Spleen (tissue), 11 donors: Measurements from ENCODE around the gene ENTPD1. TPM values are rescaled to one million over a fixed set of nuclear protein-coding genes. Genes with fewer than 3 reads are reported as not detected.

Source experiments
- DNase-seq: peaks from one replicate; pipeline ENCODE4 v3.0.0-alpha.2; 2020
- H3K27ac ChIP-seq, 8 donors: fragments of 200-600 bp; sonication (generic) in 7 of 8; 1 replicate in 4 of 8; 2 replicates in 4 of 8; pipeline versions ENCODE4 v1.5.0 to v1.8.0; 2016 to 2021; ENCODE audit warnings: inconsistent platforms in 4 of 8, mild to moderate bottlenecking in 4 of 8, moderate library complexity in 1 of 8
- H3K27me3 ChIP-seq, 7 donors: fragments of 200-600 bp; sonication (generic) in 6 of 7; replicated peaks in 1 of 7; 1 replicate in 4 of 7; 2 replicates in 3 of 7; pipeline versions ENCODE4 v1.5.0 to v1.8.0; 2016 to 2021; ENCODE audit warnings: inconsistent platforms in 3 of 7, mild to moderate bottlenecking in 1 of 7
- H3K36me3 ChIP-seq, 6 donors: fragments of 200-600 bp; sonication (generic) in 5 of 6; 1 replicate in 4 of 6; 2 replicates in 2 of 6; pipeline versions ENCODE4 v1.5.0 to v1.8.0; 2016 to 2021; ENCODE audit warnings: inconsistent platforms in 2 of 6
- H3K4me1 ChIP-seq, 6 donors: fragments of 200-600 bp; sonication (generic) in 5 of 6; 1 replicate in 3 of 6; 2 replicates in 3 of 6; pipeline versions ENCODE4 v1.5.0 to v1.8.0; 2016 to 2021; ENCODE audit warnings: inconsistent platforms in 3 of 6
- H3K4me3 ChIP-seq, 8 donors: fragments of 200-600 bp; sonication (generic) in 7 of 8; 1 replicate in 4 of 8; 2 replicates in 4 of 8; pipeline versions ENCODE4 v1.5.0 to v1.8.0; 2016 to 2021; ENCODE audit warnings: inconsistent platforms in 4 of 8, mild to moderate bottlenecking in 4 of 8, moderate library complexity in 2 of 8
- H3K9me3 ChIP-seq, 8 donors: fragments of 200-600 bp; sonication (generic) in 7 of 8; 1 replicate in 4 of 8; 2 replicates in 4 of 8; pipeline versions ENCODE4 v1.5.0 to v1.8.0; 2016 to 2021; ENCODE audit warnings: inconsistent platforms in 4 of 8
- CTCF ChIP-seq, 11 experiments: fragments of 200-600 bp in 7 of 11; fragments of 450-650 bp in 4 of 11; sonication (generic) in 4 of 11; IDR thresholded peaks in 8 of 11; conservative IDR thresholded peaks in 3 of 11; 1 replicate in 7 of 11; 2 replicates in 4 of 11; pipeline versions ENCODE4 v1.4.0 to v1.8.0; 2016 to 2021; ENCODE audit warnings: antibody characterized with exemption in 11 of 11, inconsistent platforms in 4 of 11, mild to moderate bottlenecking in 1 of 11
- POLR2A ChIP-seq, 3 donors: fragments of 450-650 bp; IDR thresholded peaks; one replicate each; pipeline ENCODE4 v1.5.1; 2017; ENCODE audit warnings: antibody characterized with exemption in 3 of 3, mild to moderate bottlenecking in 1 of 3
- POLR2AphosphoS5 ChIP-seq, 3 donors: sonication (generic); formaldehyde crosslinking; IDR thresholded peaks; one replicate each; pipeline ENCODE4 v1.5.1; 2017; ENCODE audit warnings: antibody characterized with exemption in 3 of 3
- WGBS, 5 donors: extraction: QIAGEN DNeasy Blood & Tissue Kit in 3 of 5; methylation state at CpG; one replicate each; pipeline versions ENCODE4 v1.1.5 to v1.1.7; 2013 to 2018; 5-methylcytosine and 5-hydroxymethylcytosine counted together
- intact Hi-C: fragments of 100-400 bp; cut with DNase I; formaldehyde crosslinking; loops from one replicate; pipeline ENCODE4 v1.15.0; 2023; ENCODE audit warnings: low total_unique reads
- polyA plus RNA-seq, 3 donors: library from polyadenylated mRNA; stranded (reverse); fragments of 200-250 nt; gene quantifications; one replicate each; pipeline ENCODE4 v1.2.1, GENCODE V29; 2013
- total RNA-seq, 7 donors: library from RNA; depleted of rRNA in 3 of 7; stranded (reverse); fragments of >200 nt in 3 of 7; fragmentation: NEBNext Ultra II Directional in 4 of 7; extraction: Animal tissue kit (Norgen Biotek cat#: 25700) in 4 of 7; gene quantifications; one replicate each; pipeline versions ENCODE4 v1.1.0 to v1.2.1, GENCODE V29; 2016 to 2021
- donor health status: healthy with polysubstance abuse.
- donor health status: DM: no; HTN: no; CAD: no; lungs with moderate emphysema.
- donor health status: DM: no; HTN: no; CAD: no.
- donor health status: Bipolar disorder and iron deficiency.
- donor health status: healthy.
- donor health status: DM: no; HTN: no; CAD: no.
- donor health status: DM: yes; HTN: yes; CAD: no.

The ENTPD1 gene
- total and polyA plus RNA-seq, 10 donors = 14.1 to 92.9 (median 62.9) TPM

- WGBS, 5 donors = 50 to 74% (median 56%) methylated on average over 2 of the region's 2 CpGs
- H3K4me1 ChIP-seq = peaks cover 0 to 62% (median 34%) of the 10 kb centered on the region in 6 donors
- intact Hi-C loops = no loop called here
- H3K27ac ChIP-seq = peak overlapping the region in 7 of 8 donors; percentile 37 to 84 (median 66)
- H3K4me3 ChIP-seq = peak overlapping the region in 1 of 8 donors; percentile 27
- H3K9me3 ChIP-seq = peaks cover 0 to 3% (median 0%) of the 10 kb centered on the region in 8 donors
- no peak for DNase-seq
- H3K27me3 ChIP-seq = no peaks in the 10 kb centered on the region
- TF ChIP-seq POLR2AphosphoS5 (IDR thresholded peaks at IDR 0.05) = no peak
- TF ChIP-seq CTCF (IDR thresholded peaks at IDR 0.05 in 8 of 11, conservative IDR thresholded peaks at IDR 0.05 in 3 of 11) = no peak
- TF ChIP-seq POLR2A (IDR thresholded peaks at IDR 0.05) = no peak
- H3K36me3 ChIP-seq = no peaks in the 10 kb centered on the region
Measured at GRCh38 chr10:95745501-95745900, 10.5 kb upstream of the ENTPD1 start.

GRCh38 chr10:95748349-95748748, 7.6 kb upstream of the ENTPD1 start:
- H3K4me1 ChIP-seq = peaks cover 0 to 33% (median 9%) of the 10 kb centered on the region in 6 donors
- peaks cover 0 to 3% (median 0%) of the 10 kb centered on the region in 8 donors for H3K9me3 ChIP-seq
- TF ChIP-seq POLR2AphosphoS5 (IDR thresholded peaks at IDR 0.05) = no peak
- no peak for TF ChIP-seq CTCF (IDR thresholded peaks at IDR 0.05 in 8 of 11, conservative IDR thresholded peaks at IDR 0.05 in 3 of 11)
- TF ChIP-seq POLR2A (IDR thresholded peaks at IDR 0.05) = no peak
- no peaks in the 10 kb centered on the region for H3K27me3 ChIP-seq
- no peak overlapping the region for H3K27ac ChIP-seq
- no peaks in the 10 kb centered on the region for H3K36me3 ChIP-seq
- intact Hi-C loops = no loop called here
- no peak for DNase-seq
- H3K4me3 ChIP-seq = no peak overlapping the region

- DNase-seq = peak; percentile 84
- H3K27ac ChIP-seq = peak overlapping the region; percentile 70 to 97 (median 90)
- no peaks in the 10 kb centered on the region for H3K27me3 ChIP-seq
- H3K36me3 ChIP-seq = no peaks in the 10 kb centered on the region
- H3K9me3 ChIP-seq = no peaks in the 10 kb centered on the region
- intact Hi-C loops = no loop called here
- peak in 1 of 11 experiments; percentile 17 for TF ChIP-seq CTCF (IDR thresholded peaks at IDR 0.05 in 8 of 11, conservative IDR thresholded peaks at IDR 0.05 in 3 of 11)
- peak in 1 of 3 donors; percentile 75 for TF ChIP-seq POLR2AphosphoS5 (IDR thresholded peaks at IDR 0.05)
- TF ChIP-seq POLR2A (IDR thresholded peaks at IDR 0.05) = no peak
- 27 to 51% (median 42%) methylated on average over 8 of the region's 8 CpGs for WGBS, 5 donors
- H3K4me3 ChIP-seq = peak overlapping the region; percentile 1 to 71 (median 42)
- peaks cover 13 to 62% (median 47%) of the 10 kb centered on the region in 6 donors for H3K4me1 ChIP-seq
Measured at GRCh38 chr10:95755511-95756004, 405 bp upstream of the ENTPD1 start.

GRCh38 chr10:95756809-95757684, 1.1 kb downstream of the ENTPD1 start:
- WGBS, 5 donors = 10 to 20% (median 15%) methylated on average over 5 of the region's 5 CpGs
- DNase-seq = no peak
- intact Hi-C loops = no loop called here
- Histone ChIP-seq H3K27me3 (no peaks in the 10 kb centered on the region), H3K36me3 (no peaks in the 10 kb centered on the region), H3K4me1 (peaks cover 21 to 74% (median 57%) of the 10 kb centered on the region in 6 donors), H3K27ac (peak overlapping the region; percentile 70 to 97 (median 90)), H3K4me3 (peak overlapping the region; percentile 1 to 71 (median 42)), H3K9me3 (no peaks in the 10 kb centered on the region)
- no peak for TF ChIP-seq POLR2AphosphoS5 (IDR thresholded peaks at IDR 0.05)
- no peak for TF ChIP-seq POLR2A (IDR thresholded peaks at IDR 0.05)
- no peak for TF ChIP-seq CTCF (IDR thresholded peaks at IDR 0.05 in 8 of 11, conservative IDR thresholded peaks at IDR 0.05 in 3 of 11)
